H7 (cell line): ENCODE data around the gene PPP1R15B. TPM values are rescaled to one million over a fixed set of nuclear protein-coding genes. Genes with fewer than 3 reads are reported as not detected.
"Not testable (repeated sequence)": the region's sequence is repeated elsewhere in the genome, so short reads cannot be mapped to it uniquely, and the experiment has no call there.

Experiments used
- DNase-seq: peaks from one replicate; pipeline ENCODE4 v3.0.0; 2012
- H3K27me3 ChIP-seq: 2 replicates; pipeline ENCODE4 v1.6.0; 2011; ENCODE audit warnings: mild to moderate bottlenecking, low read length; ENCODE audit not compliant: control insufficient read depth, insufficient read depth
- H3K36me3 ChIP-seq: replicated peaks from 2 replicates; pipeline ENCODE4 v1.5.1; 2011; ENCODE audit warnings: low read length; ENCODE audit not compliant: control insufficient read depth, insufficient read depth
- H3K4me3 ChIP-seq: 2 replicates; pipeline ENCODE4 v1.5.1; 2011; ENCODE audit warnings: low read depth, mild to moderate bottlenecking, control low read depth, low read length, moderate library complexity; ENCODE audit not compliant: insufficient read depth
- total RNA-seq: library from RNA; depleted of rRNA; stranded (reverse); fragments of >200 nt; shearing (Covaris generic); gene quantifications from 2 replicates; pipeline ENCODE4 v1.2.3, GENCODE V29; 2014

Gene PPP1R15B
- total RNA-seq, 1 experiment from 2014 or later, result 37.1 TPM

GRCh38 chr1:204435872-204436271 lies 24.3 kb upstream of the PPP1R15B start:
- Histone ChIP-seq H3K27me3 (no peaks in the 10 kb centered on the region), H3K36me3 (peaks cover 8% of the 10 kb centered on the region), H3K4me3 (no peak overlapping the region)
- DNase-seq, result no peak

GRCh38 chr1:204435381-204435831 lies 23.8 kb upstream of the PPP1R15B start:
- DNase-seq, result no peak
- Histone ChIP-seq H3K4me3 (no peak overlapping the region), H3K36me3 (peaks cover 8% of the 10 kb centered on the region), H3K27me3 (no peaks in the 10 kb centered on the region)

GRCh38 chr1:204434116-204434755 lies 22.6 kb upstream of the PPP1R15B start:
- DNase-seq, result no peak
- H3K36me3 ChIP-seq, result peaks cover 7% of the 10 kb centered on the region
- no peak overlapping the region for H3K4me3 ChIP-seq
- no peaks in the 10 kb centered on the region for H3K27me3 ChIP-seq

- H3K27me3 ChIP-seq, result no peaks in the 10 kb centered on the region
- peaks cover 7% of the 10 kb centered on the region for H3K36me3 ChIP-seq
- no peak overlapping the region for H3K4me3 ChIP-seq
Measured at GRCh38 chr1:204432708-204433107, 21.1 kb upstream of the PPP1R15B start.

GRCh38 chr1:204431310-204432184 lies 19.9 kb upstream of the PPP1R15B start:
- no peaks in the 10 kb centered on the region for H3K27me3 ChIP-seq
- H3K4me3 ChIP-seq, result no peak overlapping the region
- H3K36me3 ChIP-seq, result peaks cover 7% of the 10 kb centered on the region
- peak; percentile 86 for DNase-seq

More at GRCh38 chr1:204432708-204433107, 21.1 kb upstream of the PPP1R15B start:
- DNase-seq, result no peak

- peaks cover 9% of the 10 kb centered on the region for H3K36me3 ChIP-seq
- peak; percentile 54 for DNase-seq
- no peaks in the 10 kb centered on the region for H3K27me3 ChIP-seq
- no peak overlapping the region for H3K4me3 ChIP-seq
Measured at GRCh38 chr1:204429746-204430145, 18.1 kb upstream of the PPP1R15B start.

GRCh38 chr1:204426971-204427701 lies 15.5 kb upstream of the PPP1R15B start:
- DNase-seq, result no peak
- H3K4me3 ChIP-seq, result no peak overlapping the region
- peaks cover 4% of the 10 kb centered on the region for H3K36me3 ChIP-seq
- H3K27me3 ChIP-seq, result no peaks in the 10 kb centered on the region

GRCh38 chr1:204426474-204426873 lies 14.9 kb upstream of the PPP1R15B start:
- no peak for DNase-seq
- Histone ChIP-seq H3K36me3 (peaks cover 3% of the 10 kb centered on the region), H3K27me3 (no peaks in the 10 kb centered on the region), H3K4me3 (no peak overlapping the region)

- Histone ChIP-seq H3K27me3 (no peaks in the 10 kb centered on the region), H3K4me3 (no peak overlapping the region), H3K36me3 (peaks cover 2% of the 10 kb centered on the region; the same call in 1 of the 2 replicates)
- no peak for DNase-seq
Measured at GRCh38 chr1:204426035-204426436, 14.4 kb upstream of the PPP1R15B start.

- Histone ChIP-seq H3K4me3 (no peak overlapping the region), H3K36me3 (peaks cover 2% of the 10 kb centered on the region; the same call in 1 of the 2 replicates), H3K27me3 (no peaks in the 10 kb centered on the region)
- DNase-seq, result no peak
Measured at GRCh38 chr1:204424621-204425020, 13.0 kb upstream of the PPP1R15B start.

GRCh38 chr1:204422061-204422705 lies 10.6 kb upstream of the PPP1R15B start:
- H3K4me3 ChIP-seq, H3K36me3 ChIP-seq, H3K27me3 ChIP-seq, DNase-seq: not testable (repeated sequence)

GRCh38 chr1:204421441-204421840 lies 9.8 kb upstream of the PPP1R15B start:
- no peaks in the 10 kb centered on the region for H3K27me3 ChIP-seq
- peaks cover 2% of the 10 kb centered on the region; the same call in 1 of the 2 replicates for H3K36me3 ChIP-seq
- H3K4me3 ChIP-seq, result no peak overlapping the region
- DNase-seq, result no peak

GRCh38 chr1:204420039-204421004 lies 8.7 kb upstream of the PPP1R15B start:
- DNase-seq, result peak; percentile 50

More at GRCh38 chr1:204420039-204421004, 8.7 kb upstream of the PPP1R15B start:
- peaks cover 2% of the 10 kb centered on the region; the same call in 1 of the 2 replicates for H3K36me3 ChIP-seq
- H3K27me3 ChIP-seq, result no peaks in the 10 kb centered on the region
- no peak overlapping the region for H3K4me3 ChIP-seq
